Stimulated activated CD4-positive, alpha-beta T cell treated with anti-CD3 and anti-CD28 coated beads, Interleukin-12 subunit alpha, Interleukin-12 subunit beta, amount 100 ng/mL, for 48 hours (primary cell): ENCODE data around the gene CAPN5.

ENCODE experiments used
- DNase-seq, 3 donors: peaks; one replicate each; pipeline ENCODE4 v3.0.0-alpha.2; 2020; ENCODE audit warnings: low read depth in 2 of 3, low spot score in 1 of 3

The CAPN5 gene

DNA sequence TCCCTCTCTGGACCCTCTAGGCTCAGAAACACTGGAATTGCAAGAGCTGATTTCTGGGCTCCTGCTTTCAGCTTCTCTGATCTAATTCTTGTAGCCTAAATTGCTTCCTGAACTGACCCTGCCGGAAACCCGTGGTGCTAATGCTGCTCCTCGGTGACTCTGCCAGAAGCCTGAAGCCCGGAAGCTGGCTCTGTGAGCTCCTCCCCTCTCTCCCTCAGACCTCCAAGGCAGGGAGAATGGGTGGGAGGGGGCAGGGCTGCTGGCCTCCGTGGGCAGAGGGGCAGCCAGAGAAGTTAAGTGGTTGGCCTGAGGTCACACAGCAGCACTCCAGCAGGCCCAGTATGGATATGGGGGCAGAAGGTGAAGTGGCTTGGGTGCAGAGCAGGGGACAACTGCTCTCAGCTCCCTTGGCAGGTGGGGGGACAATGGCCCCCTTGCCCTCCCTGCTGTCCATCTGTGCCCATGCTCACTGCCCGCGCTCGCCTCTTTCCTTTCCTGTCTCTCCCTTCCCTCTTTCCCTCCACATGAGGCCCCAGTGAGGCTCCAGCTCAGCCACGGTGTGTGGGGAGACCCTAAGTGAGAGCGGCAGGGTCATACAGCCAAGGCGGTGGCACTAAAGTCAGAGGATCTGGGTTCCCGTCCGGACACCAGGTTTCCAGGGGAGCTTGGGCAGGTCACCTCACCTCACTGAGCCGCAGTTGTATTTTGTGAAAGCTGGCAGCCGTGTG, 16.2 kb downstream of the CAPN5 start:
- DNase-seq, result peak in 1 of 3 donors; percentile 22

DNA sequence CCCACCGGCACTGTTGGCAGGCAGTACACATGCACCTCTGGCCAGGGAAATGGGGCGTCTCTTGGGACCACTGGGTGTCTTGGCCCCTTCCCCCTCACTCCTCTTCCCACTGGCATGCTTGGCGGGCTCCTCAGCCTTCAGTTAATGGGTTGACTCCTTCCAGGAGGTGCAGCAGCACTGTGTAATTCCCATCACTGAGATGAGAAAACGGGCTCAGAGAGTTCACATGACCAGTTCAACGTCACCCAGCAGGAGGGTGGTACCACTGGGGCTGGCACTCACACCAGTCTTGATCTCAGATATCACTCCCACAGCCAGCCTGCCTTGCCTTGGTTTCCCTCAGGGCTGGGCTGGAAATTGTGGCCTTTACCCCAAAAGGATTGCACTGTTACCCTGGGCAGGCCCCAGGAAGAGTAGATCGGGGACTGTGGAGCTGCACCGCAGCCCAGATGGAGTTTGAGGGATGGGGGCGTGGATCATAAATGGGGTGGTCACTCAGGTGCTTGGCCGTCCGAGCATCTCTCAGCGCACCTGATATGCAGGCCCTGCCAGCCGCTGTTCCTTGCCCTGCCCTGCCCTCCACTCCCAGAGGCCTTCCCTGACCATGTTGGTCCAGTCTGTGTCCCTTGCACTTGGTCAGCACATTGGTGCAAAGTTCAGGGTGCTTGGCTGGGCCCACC, 16.9 kb downstream of the CAPN5 start:
- DNase-seq, result no peak

DNA sequence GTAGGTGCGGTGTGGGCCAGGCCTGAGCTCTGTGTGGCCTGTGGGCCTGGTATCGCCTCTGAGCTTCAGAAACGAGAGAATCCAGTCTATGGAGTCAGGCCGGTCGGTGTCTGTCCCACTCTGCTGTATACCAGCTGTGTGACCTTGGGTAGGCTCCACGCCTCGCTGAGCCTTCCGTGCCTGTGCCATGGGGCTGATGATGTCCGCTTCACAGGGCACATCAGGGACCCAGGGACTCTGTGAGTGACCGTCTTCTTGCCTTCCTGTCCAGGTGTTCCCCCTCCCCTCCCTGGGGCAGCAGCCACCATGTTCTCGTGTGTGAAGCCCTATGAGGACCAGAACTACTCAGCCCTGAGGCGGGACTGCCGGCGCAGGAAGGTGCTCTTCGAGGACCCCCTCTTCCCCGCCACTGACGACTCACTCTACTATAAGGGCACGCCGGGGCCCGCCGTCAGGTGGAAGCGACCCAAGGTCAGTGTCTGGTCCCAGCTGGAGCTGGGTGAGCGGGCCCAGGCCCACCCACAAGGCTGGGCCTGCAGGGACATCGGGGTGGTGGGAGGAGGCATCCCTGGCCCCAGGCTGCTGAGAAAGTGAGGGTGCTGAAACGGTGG, 17.9 kb downstream of the CAPN5 start:
- DNase-seq, result no peak

DNA sequence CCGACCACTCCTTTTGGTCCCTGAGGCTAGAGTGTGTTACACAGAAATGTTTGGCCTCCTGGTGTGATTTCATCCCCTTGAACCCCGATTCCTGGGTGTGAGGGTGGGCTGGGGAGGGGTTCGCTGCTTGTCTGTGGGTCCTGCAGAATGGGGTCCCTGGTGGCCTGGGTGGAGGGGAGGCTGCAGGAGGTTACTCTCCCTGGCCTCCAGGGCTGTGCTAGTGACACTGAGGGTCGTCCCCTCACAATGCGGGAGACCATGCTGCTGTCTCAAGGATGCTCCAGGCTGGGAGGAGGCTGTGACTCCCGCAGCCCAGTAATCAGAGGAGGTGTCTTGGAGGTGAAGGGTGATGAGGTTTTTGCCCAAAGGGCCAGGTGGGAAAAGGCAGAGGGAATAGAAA, 18.9 kb downstream of the CAPN5 start:
- DNase-seq, result no peak

DNA sequence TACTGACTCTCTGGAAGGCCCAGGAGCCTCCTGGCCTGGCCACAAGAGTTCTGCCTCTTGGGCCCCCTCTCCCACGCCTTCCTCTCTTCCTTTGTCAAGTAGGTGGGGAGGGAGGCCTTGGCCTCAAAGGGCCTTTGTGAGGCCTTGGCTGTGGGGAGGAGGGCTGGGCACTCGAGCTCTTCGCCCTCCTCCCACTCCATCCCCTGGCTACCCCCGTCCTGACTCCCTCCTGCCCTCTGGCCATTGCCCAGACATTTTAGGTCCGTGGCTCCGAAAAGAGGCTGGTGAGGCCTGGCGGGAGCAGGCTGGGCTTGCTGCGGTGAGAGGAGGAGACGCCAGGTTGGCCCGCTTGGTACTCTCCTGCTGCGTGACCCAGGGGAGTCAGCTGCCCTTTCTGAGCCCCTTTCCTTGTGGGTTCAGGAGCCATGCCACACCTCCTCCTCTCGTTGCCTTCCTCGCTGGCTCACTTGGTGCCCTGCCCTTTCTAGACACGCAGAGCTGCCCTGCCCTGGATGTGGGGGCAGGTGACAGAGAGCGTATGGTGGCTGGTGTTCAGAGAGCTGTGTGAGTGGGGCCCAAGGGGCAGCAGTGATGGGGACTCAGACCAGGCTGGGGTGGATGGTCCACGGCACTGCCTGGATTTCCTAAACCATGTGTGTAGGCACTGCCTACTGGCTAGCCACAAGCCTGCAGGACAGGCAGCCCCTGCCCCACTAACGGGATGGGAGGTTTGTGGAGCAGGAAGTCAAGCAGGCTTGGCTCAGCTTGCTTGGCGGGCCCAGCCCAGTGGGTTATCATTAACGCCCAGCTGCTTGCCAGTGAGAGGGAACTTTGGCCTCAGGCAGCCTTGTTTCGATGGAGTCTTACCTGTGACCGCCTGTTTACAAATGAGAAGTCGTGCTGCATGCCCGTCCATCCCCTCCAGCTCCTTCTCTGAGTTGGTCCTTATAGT, 20.0 kb downstream of the CAPN5 start:
- DNase-seq, result no peak

DNA sequence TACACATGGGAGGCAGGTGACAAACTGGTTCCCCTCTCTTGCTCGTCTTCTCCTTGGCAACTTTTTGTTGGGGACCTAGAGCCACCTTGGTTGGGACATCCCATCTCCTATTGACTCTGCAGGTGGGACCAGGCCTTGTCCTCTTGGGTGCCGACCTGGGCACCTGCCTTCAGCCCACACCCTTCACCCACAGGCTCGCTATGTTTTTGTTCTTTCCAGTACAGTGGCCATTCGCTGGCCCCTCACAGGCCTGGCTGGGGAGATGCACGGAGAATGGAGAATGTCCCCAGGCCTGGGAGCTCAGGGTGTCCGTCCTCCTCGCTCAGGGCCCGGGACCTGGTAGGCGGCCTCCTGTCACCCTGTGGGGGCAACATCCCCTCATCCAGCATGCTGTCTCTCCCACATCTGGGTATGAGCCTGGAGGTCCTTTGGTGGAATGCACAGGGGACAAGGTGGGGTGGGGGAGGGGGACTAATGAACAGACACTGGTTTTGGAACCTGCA, 21.0 kb downstream of the CAPN5 start:
- no peak for DNase-seq

DNA sequence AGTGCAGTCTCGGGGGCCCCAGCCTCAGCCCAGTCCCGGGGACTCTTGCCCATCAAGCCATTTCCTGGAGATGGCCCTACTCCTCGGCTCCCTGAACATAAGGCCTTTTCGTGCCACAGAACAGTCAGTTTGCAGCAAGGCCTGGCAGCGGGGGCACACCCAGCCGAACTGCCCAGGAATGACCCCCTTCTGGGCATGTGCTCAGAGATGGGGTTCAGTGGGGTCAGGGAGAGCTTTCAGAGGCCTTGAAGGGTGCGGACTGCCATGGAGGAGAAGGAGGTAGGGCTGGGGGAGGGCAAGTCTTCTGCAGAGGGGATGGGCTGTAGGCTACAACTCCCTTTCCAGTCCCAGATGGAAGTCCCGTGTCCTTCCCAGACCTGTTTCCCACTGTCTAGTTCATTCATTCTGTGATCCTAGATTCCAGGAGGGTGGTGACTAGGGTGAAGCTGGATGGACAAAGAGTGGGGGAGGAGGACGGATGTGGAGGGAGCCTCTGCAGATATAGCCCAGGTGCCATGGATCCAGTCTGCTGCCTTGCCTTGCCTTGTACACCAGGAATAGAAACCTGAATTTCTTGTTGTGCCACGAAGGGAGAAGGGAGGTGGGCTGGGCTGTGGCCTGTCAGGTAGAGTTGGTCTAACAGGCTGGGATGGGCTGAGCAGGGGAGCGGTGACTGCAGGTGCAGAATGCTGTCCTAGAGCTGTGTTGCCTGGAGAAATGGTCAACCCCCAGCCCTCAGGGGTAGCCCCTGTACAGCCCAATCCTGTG, 21.6 kb downstream of the CAPN5 start:
- no peak for DNase-seq

DNA sequence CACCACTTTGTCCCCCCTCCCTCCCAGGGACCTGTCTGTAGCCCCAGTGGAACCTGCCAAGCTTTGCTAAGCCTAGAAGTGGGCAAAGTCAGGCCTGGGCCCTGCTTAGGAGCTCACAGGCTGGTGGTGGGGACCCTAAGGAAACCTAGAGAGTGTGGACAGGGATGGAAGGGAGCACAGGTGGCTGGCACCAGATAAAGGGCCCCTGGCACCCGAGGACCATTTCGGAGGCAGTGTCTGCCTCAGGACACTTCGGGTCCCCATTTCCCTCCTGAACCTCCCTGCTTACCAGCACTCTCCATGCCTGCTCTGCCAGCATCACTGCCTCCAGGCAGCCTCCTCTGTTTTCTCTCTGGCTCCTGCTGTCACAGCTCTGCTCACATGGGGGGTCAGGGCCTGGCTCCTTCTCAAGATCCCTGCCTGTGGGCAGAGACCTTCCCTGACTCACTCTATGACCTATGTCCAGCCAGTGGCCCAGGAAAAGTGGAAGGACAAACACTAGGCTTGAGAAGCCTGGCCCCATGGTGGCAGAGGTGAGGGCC, 22.3 kb downstream of the CAPN5 start:
- no peak for DNase-seq

DNA sequence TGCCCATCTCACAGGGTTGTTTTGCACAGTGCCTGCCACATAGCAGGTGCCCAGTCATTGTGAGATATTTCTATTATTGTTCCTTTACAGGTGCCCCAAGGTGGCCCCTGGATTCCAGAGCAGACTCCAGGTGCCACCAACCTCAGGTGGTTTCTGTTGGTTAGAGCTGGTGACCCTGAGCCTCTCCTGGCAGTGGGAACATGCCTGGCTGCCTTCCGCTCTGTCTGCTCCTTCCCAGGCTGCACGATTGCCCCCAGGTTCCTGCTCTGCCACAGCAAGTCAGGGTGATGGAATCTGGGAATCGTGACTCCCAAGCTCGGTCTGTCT, 23.2 kb downstream of the CAPN5 start:
- no peak for DNase-seq

DNA sequence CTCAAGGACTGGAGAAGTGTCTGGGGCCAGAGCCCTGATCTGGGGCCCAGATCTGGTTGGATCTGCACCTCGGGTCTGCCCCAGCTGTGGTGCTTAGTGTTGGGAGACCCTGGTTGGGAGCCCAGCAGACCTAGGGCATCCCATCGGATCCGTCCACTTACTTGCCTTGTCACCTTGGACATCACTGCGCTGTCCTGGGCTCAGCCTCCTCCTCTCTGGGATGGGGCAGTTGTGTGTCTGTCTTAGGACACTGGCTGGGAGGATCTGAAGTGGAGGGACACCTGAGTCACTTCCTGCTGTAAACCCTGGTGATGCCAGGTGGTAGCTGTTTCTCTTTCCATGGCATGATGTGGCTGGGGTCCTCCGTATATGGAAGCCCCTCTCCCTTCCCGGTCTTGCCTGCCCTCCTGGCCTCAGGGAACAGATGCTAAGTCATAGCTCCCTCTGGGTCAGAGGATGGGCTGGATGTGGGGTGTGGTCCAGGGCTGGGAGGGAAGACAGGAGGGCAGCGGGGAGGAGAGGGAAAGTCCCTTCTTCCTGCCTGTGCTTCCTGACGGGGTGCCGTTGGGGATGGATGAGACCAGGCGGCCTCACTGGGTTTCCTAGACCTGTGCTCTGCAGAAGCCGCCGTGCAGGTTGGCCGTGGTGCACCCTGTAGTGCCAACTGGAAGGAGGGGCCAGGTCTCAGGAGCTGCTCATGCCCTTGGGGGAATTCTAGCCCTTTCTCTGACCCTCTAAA, 23.8 kb downstream of the CAPN5 start:
- no peak for DNase-seq

DNA sequence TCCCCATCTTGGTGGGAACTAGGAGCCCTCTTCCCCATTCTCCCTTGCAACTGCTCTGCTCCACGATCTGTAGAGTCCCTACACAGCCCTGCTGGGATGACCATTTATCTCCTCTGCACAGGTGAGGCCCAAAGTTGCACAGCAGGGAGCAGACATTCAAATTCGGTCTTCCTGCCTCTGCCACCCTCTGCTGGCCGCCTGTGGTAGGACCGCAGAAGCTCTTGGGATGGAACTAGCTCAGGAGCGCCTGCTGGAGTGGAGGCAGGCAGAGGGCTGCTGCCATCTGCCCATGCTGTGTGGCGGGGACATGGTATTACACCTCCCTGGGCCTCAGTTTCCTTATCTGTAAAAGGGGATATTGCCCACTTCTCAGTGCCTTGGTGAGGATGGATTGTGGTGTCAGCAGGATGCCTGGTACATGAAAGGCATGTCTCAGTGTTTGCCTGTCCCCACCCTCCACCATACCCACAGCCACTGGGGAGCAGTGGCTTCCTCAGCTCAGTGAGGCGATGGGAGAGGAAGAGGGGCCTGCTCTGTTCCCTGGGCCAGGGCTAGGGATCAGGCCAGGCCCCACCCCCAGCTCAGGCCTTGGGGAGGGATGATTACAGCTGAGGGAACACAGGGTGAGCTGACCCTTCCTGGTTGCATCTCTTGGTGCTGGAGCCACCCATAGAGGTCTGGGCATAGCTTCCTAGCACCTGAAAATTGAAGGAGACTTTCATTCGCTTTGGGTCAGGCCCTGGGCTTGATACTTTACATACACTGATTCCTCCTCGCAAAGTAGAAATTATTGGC, 24.6 kb downstream of the CAPN5 start:
- peak; percentile 66 to 82 (median 74) for DNase-seq

DNA sequence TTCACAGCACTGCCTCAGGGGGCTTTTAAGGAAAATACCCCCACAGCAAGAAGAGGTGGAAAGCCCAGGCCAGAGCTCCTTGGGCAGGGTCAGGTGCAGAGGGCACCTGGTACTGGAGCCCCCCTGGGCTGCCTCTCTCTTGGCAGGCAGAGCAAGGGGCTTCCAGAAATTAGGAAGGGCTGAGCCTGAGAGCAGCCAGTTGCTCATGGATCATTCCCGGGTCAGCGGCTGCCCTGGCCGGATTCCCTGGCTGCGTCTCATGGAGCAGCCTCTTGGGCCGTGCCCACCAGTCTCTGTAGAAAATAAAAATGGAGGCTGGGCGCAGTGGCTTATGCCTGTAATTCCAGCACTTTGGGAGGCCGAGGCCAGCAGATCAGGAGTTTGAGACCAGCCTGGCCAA, 25.6 kb downstream of the CAPN5 start:
- DNase-seq, result no peak

DNA sequence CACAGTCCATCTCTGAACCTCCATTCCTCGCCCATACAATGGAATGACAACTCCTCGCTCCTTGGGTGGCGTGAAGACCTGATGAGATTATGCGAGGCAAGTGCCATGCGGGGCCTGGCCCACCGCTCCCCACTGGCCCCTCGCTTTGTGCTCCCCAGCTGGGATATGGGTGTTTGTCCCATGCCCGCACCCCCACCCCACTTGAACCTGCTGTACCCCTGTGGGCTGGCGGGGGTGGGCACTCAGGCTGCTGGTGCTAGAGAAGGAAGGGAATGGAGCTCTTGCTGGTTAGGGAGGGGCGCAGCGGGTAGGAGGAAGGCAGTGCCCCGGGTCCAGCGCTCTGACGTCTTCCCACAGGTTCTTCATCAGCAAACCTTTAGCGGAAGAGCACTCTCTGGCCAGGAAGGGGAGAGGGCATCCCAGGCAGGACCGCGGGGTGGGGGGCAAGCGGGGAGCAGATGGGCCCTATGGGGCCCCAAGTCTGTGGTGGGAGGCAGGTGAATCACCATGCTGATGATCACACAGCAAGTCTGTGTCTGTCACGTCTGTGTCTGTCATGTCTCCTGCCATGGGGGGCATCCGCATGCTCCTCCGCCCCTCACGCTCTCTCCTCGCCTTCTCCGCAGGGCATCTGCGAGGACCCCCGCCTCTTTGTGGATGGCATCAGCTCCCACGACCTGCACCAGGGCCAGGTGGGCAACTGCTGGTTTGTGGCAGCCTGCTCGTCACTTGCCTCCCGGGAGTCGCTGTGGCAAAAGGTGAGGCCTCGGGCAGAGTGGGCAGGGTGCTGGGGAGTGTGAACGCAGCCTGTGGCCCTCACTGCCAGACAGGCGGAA, 26.5 kb downstream of the CAPN5 start:
- no peak for DNase-seq

DNA sequence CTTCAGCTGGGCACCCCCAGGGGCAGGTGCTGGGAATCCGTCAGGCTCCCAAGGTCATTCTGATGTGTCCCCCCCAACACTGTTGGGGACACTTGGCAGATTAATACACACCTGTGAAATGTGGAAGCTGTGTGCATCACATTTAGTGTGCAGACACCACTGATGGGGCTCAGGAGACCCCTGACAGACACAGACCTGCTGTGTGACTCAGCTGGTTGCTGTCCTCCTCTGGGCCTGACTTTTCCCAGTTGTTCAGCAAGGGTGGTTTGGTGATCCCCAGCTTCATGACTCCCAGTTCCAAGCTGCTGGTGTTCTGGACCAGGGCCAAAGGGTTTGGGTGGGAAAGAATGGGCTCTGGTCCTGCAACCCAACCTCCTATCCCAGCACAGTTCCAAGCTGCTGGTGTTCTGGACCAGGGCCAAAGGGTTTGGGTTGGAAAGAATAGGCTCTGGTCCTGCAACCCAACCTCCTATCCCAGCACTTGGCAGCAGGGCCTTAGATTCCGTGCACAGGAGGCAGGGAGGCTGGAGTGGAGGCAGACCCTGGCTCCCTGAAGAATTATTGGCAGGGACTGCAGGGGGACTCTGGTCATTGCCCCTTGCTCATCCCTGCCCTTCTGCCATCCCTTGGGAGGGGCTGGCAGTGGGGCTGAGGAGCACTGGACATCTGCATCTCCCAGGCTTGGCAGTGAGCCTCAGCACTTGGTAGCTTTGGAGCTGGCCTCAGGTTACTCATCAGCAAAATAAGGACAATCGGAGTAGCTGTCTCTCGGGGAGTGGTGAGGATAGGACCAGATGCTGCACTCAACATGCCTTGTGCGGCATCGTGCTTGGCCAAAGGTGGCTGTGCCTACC, 27.4 kb downstream of the CAPN5 start:
- DNase-seq, result no peak

DNA sequence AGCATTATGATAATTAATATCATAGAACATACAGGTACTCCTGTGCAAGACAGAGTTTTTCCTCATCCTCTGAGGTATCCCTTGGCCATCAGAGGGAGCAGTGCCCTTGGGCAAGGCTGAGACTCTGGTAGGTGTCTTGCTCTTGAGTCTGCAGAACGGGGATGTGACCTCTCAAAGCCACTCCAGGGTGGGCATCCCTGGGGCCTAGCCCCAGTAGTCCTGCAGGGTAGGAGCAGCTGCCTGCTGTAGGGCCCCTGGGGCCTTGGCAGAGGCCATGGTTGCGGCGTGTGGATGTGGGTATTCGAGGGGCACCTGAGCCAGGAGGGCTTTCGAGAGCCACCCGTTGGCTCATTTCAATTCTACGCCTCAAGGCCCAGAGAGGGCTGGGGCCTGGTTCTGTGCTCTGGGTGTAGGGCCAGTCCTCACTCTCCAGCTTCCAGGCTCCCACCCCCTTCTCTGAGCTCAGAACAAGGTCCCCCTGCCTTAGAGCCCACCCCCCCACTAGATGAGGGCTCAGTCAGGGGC, 28.1 kb downstream of the CAPN5 start:
- no peak for DNase-seq

DNA sequence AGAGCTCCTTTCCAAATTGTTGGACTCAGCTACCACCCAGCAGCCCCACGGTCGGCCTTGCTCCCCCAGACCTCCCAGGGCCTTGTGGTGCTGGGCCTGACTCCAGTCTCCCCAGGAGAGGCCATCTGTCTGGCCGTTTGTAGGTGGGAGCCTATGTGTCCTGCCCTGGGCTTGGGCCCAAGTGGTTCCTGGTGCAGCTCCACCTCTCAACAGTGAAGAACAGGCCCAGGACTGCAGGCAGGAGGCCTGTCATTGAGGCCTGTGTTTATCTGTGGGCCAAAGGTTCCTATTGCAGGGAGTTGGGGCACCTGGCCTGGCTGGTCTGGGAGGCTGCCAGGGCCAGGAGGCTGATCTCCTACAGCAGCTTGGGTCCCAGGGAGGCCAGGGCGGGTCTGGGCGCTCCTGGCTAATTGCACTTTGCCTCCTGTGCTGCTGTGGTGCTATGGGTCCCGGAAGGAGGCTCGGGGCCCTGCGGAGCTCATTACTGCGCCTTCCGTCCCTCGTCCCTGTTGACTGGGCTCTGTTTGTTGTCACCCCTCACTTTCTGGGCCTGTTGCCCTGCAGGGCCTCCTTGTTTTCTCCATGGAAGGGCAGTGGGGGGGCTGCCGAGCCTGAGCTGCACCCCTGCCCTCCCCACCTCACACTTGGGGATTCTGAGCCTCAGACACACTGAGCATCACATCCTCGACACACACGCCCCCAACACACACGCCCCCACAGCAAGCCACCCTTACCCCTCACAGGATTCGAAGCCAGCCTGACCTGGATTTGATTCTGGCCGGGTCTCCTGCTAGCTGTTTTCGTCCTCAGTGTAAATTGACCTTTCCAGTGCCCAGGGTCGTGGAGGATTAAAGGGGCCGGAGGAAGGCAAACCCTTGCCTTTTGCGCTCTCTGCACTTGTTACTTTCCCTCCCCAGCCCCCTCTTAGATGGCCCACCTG, 29.1 kb downstream of the CAPN5 start:
- no peak for DNase-seq
